ENCODE data around the gene GLIS1.

GLIS1 gene

DNA sequence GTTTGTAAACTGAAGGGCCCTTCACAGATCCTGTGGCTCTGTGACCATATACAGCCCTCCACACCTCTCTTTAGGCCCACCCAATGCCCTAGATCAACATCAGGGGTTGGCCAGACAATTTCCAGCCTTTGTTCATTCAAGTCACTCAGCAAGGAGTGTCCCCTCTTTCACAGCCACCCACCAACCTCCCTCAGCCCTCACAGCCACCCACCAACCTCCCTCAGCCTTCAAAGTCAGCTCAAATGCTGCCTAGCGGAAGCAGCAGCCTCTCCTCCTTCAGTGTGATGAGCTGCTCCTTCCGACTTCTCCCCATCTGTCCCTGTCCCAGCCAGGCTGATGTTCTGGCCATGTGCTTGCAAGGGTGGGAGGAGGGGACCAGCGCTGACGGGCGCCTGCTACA is 208.4 kb downstream of the GLIS1 start:
- DNase-seq (ENCODE audit: low read depth in 2 of 2) = no peak

- no peak for DNase-seq (ENCODE audit: low read depth in 2 of 2)
Observed at GRCh38 chr1:53529555-53529954, 209.4 kb downstream of the GLIS1 start.

DNA sequence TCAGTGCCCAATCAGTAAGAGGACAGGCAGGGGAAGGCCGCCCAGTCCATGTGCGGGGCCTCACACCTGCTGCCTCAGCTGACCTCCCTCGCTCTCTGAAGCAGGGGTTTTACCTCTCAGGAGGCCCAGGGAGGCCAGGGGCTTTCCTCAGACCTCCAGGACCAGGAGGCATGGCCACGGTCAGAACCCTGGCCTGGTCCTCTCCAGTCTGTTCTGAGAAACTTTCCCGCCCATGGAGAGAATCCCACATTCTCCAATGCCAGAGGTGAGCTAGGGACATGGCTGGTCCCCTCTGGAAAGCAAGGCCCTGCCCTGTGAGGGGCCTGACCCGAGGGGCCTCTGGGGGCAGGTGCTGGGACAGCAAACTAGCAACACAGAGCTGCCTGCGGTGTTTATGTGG is 211.6 kb downstream of the GLIS1 start:
- no peak for DNase-seq (ENCODE audit: low read depth in 2 of 2)

- DNase-seq (ENCODE audit: low read depth in 2 of 2) = peak; percentile 31 to 37
Observed at GRCh38 chr1:53526451-53527101, 212.4 kb downstream of the GLIS1 start.

GRCh38 chr1:53525595-53525994 is 213.4 kb downstream of the GLIS1 start:
- no peak for DNase-seq (ENCODE audit: low read depth in 2 of 2)

DNA sequence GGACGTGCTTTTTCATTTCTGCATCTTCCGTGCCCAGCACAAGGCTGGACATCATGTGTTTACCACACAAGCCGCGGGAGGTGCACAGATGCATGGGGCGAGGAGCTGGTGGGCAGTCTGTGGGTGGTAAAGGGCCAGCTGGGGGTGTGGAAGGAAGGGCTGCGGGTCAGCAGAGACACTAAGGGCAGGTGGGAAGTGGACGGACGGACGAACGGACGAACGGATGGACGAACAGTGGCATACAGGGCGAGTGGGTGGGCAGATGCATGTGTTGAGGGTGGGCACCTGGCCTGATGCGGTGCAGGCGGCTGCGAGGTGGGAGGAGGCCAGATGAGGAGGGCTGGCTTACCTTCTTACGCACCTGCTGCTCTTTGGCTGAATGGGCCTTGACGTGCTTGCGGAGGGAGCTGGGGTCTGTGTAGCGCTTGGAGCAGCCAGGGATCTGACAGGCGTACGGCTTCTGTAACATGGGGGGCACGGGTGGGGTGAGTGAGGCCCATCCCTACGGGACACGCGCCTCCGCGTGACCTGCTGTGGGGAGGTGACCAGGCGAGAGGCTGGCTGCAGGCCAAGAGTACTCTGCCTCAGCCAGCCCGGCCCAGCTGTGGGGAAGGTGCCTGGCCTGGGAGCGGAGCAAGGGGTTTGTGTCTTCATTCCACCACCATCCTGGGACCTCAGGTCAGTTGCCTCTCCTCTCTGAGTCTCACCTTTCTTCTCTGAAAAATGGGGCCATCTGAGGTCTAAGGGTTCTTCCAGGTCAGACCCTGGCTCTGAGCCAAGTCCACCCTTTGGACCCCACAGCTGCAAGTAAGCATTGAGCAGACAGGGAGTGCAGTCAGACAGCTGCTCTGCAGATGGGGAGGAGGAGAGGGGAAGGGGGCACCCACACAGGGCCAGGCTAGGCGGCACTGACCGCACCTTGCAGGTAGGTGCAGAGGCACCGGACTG is 214.3 kb downstream of the GLIS1 start:
- DNase-seq (ENCODE audit: low read depth in 2 of 2) = no peak

DNA sequence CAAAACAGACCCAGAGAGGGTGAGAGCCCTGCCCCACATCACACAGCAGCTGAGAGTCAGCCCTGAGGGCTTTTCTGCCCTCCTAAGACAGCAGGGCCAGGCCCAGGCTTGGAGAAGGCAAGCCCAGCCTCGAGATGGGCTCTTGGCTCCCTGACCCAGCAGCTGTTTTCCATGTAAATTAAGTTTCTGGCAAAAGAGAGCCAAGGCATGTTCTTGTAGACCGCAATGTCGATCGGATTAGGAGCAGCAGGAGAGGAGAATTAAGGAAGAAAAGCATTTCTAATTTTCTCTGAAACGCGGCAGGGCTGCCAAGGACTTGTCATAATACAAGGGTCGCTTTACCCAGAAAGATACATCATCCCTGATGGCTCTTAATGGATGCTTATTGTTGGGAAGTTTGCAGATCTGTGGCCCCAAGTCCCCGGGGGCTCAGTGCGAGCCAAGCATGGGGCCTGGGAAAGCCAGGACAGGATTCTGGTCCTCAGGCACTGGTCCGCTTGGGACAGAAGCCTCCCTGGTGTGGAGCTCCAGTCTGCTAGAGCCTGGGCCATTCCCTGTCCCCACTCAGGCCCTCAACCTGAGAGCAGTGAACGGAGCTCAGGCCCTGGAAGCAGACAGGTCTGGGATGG is 216.9 kb downstream of the GLIS1 start:
- DNase-seq (ENCODE audit: low read depth in 2 of 2) = no peak

GRCh38 chr1:53520481-53520880 is 218.5 kb downstream of the GLIS1 start:
- DNase-seq (ENCODE audit: low read depth in 2 of 2) = no peak

DNA sequence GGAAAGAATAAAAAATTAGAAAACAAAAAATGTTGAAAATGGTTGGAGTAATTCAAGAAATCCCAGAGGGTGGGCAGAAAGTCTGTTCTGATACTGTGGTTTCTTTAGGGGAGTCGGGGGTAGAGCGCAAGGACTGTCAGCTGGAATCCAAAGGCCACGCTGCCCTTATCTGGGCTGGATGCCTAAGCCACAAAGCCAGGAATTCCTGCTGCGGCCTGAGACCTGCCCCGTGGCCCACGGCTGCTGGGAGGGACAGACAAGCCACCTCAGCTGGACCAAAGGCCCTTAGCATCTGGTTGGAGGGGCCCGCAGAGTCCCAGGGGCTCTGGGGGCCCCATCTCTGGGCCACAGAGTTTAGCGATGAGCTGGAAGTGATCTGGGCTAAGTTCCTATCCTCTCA is 219.5 kb downstream of the GLIS1 start:
- no peak for DNase-seq (ENCODE audit: low read depth in 2 of 2)

DNA sequence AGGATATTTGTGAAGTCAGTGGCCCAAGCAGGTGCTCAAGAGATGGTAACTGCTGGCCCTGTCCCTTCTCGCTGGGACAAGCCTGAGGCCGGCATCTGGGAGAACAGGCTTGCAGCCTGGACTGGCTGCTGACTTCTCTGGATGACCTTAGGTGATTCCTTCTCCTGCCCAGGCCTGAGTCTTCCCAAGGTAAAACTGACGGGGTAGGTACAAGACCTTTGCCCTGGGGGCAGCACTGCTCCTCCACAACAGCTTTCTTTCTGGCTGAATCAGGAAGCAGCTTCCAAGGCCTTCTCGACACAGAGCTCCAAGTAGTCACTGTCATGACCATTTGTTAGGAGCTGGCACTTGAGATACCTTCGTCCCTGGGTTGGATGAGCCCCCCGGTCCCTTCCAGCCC is 220.2 kb downstream of the GLIS1 start:
- no peak for DNase-seq (ENCODE audit: low read depth in 2 of 2)

DNA sequence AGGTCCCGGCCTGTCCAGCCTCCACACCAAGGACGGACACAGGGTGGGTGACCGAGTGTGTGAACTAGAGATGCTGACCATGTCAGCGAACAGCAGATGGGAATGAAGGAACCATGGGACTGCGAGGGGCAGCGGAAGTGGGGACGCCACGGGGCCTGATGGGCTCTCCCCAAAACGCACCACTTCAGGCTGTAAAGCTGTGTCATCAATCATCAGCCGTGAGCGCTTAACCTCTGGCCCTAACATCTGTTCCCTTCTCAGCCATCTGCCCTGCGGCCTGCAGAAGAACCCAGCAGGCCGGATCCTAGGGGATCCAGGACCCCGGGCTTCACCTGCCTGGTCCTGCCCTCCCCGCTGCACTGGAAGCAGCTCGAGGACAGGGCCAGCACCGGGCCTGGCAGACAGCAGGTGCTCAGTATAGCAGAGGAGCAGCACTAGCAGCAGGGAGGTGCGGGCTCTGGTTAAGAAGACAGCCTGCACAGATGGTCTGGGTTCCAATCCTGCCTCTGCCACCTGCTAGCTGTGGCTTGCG is 221.1 kb downstream of the GLIS1 start:
- DNase-seq (ENCODE audit: low read depth in 2 of 2) = no peak

DNA sequence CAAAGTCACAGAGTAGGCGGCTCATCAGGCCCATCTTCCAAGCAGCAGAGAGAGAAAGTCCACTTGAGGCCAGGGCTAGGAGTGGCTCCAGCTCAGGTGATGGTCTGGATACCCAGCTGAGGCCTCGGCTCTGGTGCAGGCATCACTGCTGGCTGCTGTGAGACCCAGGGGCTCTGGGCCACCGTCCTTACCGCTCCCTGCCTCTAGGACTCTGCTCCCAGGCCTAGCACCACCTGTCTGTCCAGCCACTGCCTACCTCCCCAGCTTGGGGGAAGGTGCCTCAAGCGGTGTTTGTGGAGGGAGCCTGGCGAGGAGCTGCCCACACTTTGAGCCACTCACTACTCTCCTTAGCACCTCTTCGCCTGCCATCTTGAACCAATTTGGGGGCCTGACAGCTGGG is 221.9 kb downstream of the GLIS1 start:
- no peak for DNase-seq (ENCODE audit: low read depth in 2 of 2)

- DNase-seq (ENCODE audit: low read depth in 2 of 2) = no peak
Observed at GRCh38 chr1:53516181-53516580, 222.8 kb downstream of the GLIS1 start.

GRCh38 chr1:53514436-53514835 is 224.5 kb downstream of the GLIS1 start:
- DNase-seq (ENCODE audit: low read depth in 2 of 2) = no peak

- no peak for DNase-seq (ENCODE audit: low read depth in 2 of 2)
Observed at GRCh38 chr1:53513846-53514245, 225.1 kb downstream of the GLIS1 start.

GRCh38 chr1:53512807-53513755 is 225.9 kb downstream of the GLIS1 start:
- DNase-seq (ENCODE audit: low read depth in 2 of 2) = no peak

- DNase-seq (ENCODE audit: low read depth in 2 of 2) = peak; percentile 38 to 40
Observed at GRCh38 chr1:53511933-53512806, 226.8 kb downstream of the GLIS1 start.

- no peak for DNase-seq (ENCODE audit: low read depth in 2 of 2)
Observed at GRCh38 chr1:53511323-53511932, 227.5 kb downstream of the GLIS1 start.

- no peak for DNase-seq (ENCODE audit: low read depth in 2 of 2)
Observed at GRCh38 chr1:53510215-53510614, 228.7 kb downstream of the GLIS1 start.

DNA sequence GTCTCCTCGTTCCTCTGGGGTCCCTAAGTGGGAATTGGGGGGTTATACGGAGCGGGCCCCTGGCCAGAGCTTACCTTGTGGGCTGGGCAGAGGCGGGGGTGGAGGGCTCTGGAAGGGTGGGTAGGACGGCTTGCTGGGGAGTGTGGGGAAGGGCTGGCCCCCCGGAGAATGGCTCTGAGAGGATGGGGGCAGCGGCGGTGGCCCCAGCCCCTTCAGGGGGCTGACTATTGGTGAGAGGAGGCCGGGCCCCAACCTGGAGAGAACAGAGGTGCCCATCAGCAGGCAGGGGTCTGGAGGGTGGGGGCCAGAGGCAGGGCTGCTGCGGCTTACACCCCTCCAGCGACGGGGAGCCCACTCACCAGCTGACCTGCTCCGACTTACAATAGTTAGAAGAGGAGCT is 229.2 kb downstream of the GLIS1 start:
- DNase-seq (ENCODE audit: low read depth in 2 of 2) = no peak
